Body of pancreas (tissue), 4 donors: ENCODE results near the gene ATP2B1. TPM values are rescaled to one million over a fixed set of nuclear protein-coding genes. Genes with fewer than 3 reads are reported as not detected.

Experiments used
- ATAC-seq: fragments of 150-250 bp; one replicate; pipeline ENCODE4 v1.9.1; 2016
- DNase-seq, 4 donors: peaks; one replicate each; pipeline ENCODE4 v3.0.0-alpha.2; 2019
- H3K27ac ChIP-seq, 4 donors: fragments of 200-600 bp; sonication (generic); 1 replicate in 3 of 4; 2 replicates in 1 of 4; pipeline versions ENCODE4 v1.5.1 to v1.6.1; 2016 to 2019; ENCODE audit warnings: mild to moderate bottlenecking in 1 of 4, mixed read lengths in 1 of 4, moderate library complexity in 1 of 4
- H3K27me3 ChIP-seq, 2 donors: fragments of 200-600 bp; sonication (generic); one replicate each; pipeline ENCODE4 v1.6.0; 2016; ENCODE audit warnings: mild to moderate bottlenecking in 1 of 2
- H3K36me3 ChIP-seq, 2 donors: fragments of 200-600 bp; sonication (generic); replicated peaks in 1 of 2; 2 replicates each; pipeline ENCODE4 v1.5.1; 2016; ENCODE audit warnings: low read depth in 2 of 2; ENCODE audit not compliant: insufficient read depth in 1 of 2
- H3K4me1 ChIP-seq: fragments of 200-600 bp; sonication (generic); one replicate; pipeline ENCODE4 v1.6.0; 2016
- H3K4me3 ChIP-seq, 2 donors: fragments of 200-600 bp; sonication (generic); 1 replicate in 1 of 2; 2 replicates in 1 of 2; pipeline ENCODE4 v1.5.1; 2016 to 2019
- H3K9me3 ChIP-seq, 3 donors: fragments of 200-600 bp; sonication (generic); 1 replicate in 2 of 3; 2 replicates in 1 of 3; pipeline ENCODE4 v1.5.1; 2016
- POLR2A ChIP-seq, 3 donors: fragments of 450-650 bp; IDR thresholded peaks; one replicate each; pipeline ENCODE4 v1.6.1; 2016; ENCODE audit warnings: antibody characterized with exemption in 3 of 3, mild to moderate bottlenecking in 2 of 3
- WGBS, 2 donors: methylation state at CpG; one replicate each; pipeline ENCODE4 v1.1.5; 2017; 5-methylcytosine and 5-hydroxymethylcytosine counted together
- intact Hi-C: fragments of 100-400 bp; cut with DNase I; formaldehyde crosslinking; loops from one replicate; pipeline ENCODE4 v1.15.1; 2023
- total RNA-seq, 2 donors: library from RNA; depleted of rRNA; stranded (reverse); fragments of >200 nt; gene quantifications; one replicate each; pipeline ENCODE4 v1.1.0, GENCODE V29; 2016
- TF ChIP-seq, protein P1 (sequence below), 7 experiments: fragments of 450-650 bp in 4 of 7; fragments of 200-600 bp in 3 of 7; sonication (generic) in 3 of 7; IDR thresholded peaks; one replicate each; pipeline ENCODE4 v1.5.1; 2016 to 2019; ENCODE audit warnings: antibody characterized with exemption in 7 of 7

ATP2B1 gene
- total RNA-seq, 2 donors from 2014 or later = 17.1 to 37.9 TPM

DNA sequence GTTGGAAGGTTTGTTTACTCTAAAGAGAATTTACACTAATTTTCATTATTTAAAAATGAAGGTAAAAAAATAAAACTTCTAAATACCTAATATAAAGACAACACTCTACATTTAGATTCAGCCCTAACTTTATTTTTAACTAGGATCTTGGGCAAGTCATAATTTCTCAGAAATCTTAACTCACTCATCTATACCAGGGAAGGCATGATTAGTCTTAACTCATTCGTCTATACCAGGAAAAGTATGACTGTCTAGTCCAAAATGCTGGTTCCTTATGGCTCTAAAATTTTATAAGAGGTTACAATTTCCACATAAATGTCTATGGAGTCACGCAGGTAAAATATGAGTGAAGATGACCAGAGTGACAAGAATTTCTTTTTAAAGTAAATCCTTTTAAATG, 130.1 kb downstream of the ATP2B1 start:
- DNase-seq (no peak), ATAC-seq (no peak)
- TF ChIP-seq, protein P1, sequence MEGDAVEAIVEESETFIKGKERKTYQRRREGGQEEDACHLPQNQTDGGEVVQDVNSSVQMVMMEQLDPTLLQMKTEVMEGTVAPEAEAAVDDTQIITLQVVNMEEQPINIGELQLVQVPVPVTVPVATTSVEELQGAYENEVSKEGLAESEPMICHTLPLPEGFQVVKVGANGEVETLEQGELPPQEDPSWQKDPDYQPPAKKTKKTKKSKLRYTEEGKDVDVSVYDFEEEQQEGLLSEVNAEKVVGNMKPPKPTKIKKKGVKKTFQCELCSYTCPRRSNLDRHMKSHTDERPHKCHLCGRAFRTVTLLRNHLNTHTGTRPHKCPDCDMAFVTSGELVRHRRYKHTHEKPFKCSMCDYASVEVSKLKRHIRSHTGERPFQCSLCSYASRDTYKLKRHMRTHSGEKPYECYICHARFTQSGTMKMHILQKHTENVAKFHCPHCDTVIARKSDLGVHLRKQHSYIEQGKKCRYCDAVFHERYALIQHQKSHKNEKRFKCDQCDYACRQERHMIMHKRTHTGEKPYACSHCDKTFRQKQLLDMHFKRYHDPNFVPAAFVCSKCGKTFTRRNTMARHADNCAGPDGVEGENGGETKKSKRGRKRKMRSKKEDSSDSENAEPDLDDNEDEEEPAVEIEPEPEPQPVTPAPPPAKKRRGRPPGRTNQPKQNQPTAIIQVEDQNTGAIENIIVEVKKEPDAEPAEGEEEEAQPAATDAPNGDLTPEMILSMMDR (IDR thresholded peaks at IDR 0.05) = no peak
- no peak for TF ChIP-seq POLR2A (IDR thresholded peaks at IDR 0.05)
- WGBS, 2 donors = 85 to 86% methylated on average over 2 of the region's 2 CpGs
- Histone ChIP-seq H3K36me3 (no peaks in the 10 kb centered on the region), H3K4me1 (no peaks in the 10 kb centered on the region), H3K27ac (no peak overlapping the region), H3K9me3 (no peaks in the 10 kb centered on the region), H3K27me3 (no peaks in the 10 kb centered on the region), H3K4me3 (no peak overlapping the region)
- intact Hi-C loops = no loop called here

DNA sequence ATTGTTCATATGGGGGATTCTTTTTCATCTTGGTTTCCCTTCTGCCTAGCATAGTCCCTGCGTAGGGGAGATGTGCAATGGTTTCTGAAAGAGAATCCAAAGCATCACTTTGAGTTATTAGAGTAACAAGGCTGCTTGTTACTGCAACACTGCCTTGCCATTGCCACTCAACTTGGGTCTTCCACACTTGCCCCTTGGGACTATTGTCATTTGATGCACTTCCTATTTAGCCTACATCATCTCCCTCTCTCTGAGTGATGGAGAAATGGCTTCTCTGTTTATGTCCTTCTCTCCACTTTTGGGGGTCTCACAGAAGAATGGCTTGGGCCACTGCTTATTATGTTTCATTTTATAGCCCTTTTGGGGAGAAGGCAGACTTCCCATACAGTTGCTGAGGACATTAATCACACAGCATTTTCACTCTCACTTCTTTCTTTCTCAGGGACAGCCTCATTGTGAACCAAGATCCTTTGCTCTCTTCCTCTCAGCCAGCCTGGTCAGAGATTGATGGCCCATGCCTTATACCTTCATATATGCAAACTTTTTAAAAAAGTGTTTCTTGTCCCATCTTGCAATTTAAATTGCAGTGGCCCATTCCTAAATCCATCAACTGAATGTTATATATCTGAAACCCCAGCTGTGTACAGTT, 131.9 kb downstream of the ATP2B1 start:
- Histone ChIP-seq H3K27ac (no peak overlapping the region), H3K4me3 (no peak overlapping the region), H3K27me3 (no peaks in the 10 kb centered on the region), H3K9me3 (no peaks in the 10 kb centered on the region), H3K36me3 (no peaks in the 10 kb centered on the region), H3K4me1 (no peaks in the 10 kb centered on the region)
- TF ChIP-seq POLR2A (IDR thresholded peaks at IDR 0.05) = no peak
- TF ChIP-seq, protein P1 (IDR thresholded peaks at IDR 0.05) = no peak
- ATAC-seq (no peak), DNase-seq (no peak)
- WGBS, 2 donors = 95 to 100% methylated on average over 1 of the region's 1 CpG
- intact Hi-C loops = no loop called here

DNA sequence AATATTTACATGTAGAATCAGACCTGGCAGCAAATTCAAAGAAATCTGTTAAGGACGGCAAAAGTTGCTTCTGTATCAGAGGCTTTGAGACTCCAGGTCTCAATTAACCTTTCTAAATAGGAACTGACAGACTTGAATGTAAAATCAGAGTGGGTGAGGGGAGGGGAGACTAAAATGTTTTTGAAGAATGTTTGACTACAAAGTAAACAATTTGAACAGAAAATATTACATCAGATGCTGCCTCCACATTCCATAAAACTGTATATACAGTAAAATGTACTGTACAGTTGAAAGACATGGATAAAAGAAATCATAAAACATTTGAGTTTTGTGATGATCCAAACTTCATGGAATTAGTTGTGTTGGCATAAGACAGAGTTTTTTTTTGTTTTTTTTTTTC, 133.3 kb downstream of the ATP2B1 start:
- Histone ChIP-seq H3K36me3 (no peaks in the 10 kb centered on the region), H3K27me3 (no peaks in the 10 kb centered on the region), H3K27ac (no peak overlapping the region), H3K4me3 (no peak overlapping the region), H3K9me3 (no peaks in the 10 kb centered on the region), H3K4me1 (no peaks in the 10 kb centered on the region)
- WGBS, 2 donors = 38 to 41% methylated on average over 1 of the region's 1 CpG
- DNase-seq (no peak), ATAC-seq (no peak)
- TF ChIP-seq, protein P1 (IDR thresholded peaks at IDR 0.05) = no peak
- no peak for TF ChIP-seq POLR2A (IDR thresholded peaks at IDR 0.05)
- intact Hi-C loops = no loop called here

GRCh38 chr12:89574736-89575208, 133.9 kb downstream of the ATP2B1 start:
- intact Hi-C loops = no loop called here
- Histone ChIP-seq H3K27ac (no peak overlapping the region), H3K9me3 (no peaks in the 10 kb centered on the region), H3K4me3 (no peak overlapping the region), H3K4me1 (no peaks in the 10 kb centered on the region), H3K36me3 (no peaks in the 10 kb centered on the region), H3K27me3 (no peaks in the 10 kb centered on the region)
- no peak for TF ChIP-seq POLR2A (IDR thresholded peaks at IDR 0.05)
- TF ChIP-seq, protein P1 (IDR thresholded peaks at IDR 0.05) = no peak
- ATAC-seq (no peak), DNase-seq (peak in 2 of 4 donors; percentile 3 to 17)
- 40 to 54% methylated on average over 2 of the region's 2 CpGs for WGBS, 2 donors
